Gastroesophageal sphincter (tissue), 4 donors: Measurements from ENCODE around the gene RECQL5. TPM values are rescaled to one million over a fixed set of nuclear protein-coding genes. Genes with fewer than 3 reads are reported as not detected.
"Not testable (repeated sequence)": the region's sequence is repeated elsewhere in the genome, so short reads cannot be mapped to it uniquely, and the experiment has no call there.

Source experiments
- ATAC-seq: fragments of 150-250 bp; one replicate; pipeline ENCODE4 v1.9.1; 2016; ENCODE audit warnings: mild to moderate bottlenecking, moderate library complexity
- H3K27ac ChIP-seq, 4 donors: fragments of 200-600 bp; sonication (generic) in 3 of 4; 1 replicate in 3 of 4; 2 replicates in 1 of 4; pipeline ENCODE4 v1.5.1; 2016 to 2019
- H3K27me3 ChIP-seq: fragments of 200-600 bp; sonication (generic); one replicate; pipeline ENCODE4 v1.5.1; 2019
- H3K36me3 ChIP-seq, 2 donors: fragments of 200-600 bp; sonication (generic); one replicate each; pipeline ENCODE4 v1.5.1; 2019; ENCODE audit warnings: control low read depth in 1 of 2
- H3K4me1 ChIP-seq, 3 donors: fragments of 200-600 bp; sonication (generic); 1 replicate in 2 of 3; 2 replicates in 1 of 3; pipeline ENCODE4 v1.5.1; 2016 to 2019; ENCODE audit warnings: control low read depth in 2 of 3
- H3K4me3 ChIP-seq, 2 donors: fragments of 200-600 bp; sonication (generic); one replicate each; pipeline ENCODE4 v1.5.1; 2019; ENCODE audit warnings: mild to moderate bottlenecking in 1 of 2, moderate library complexity in 1 of 2
- H3K9me3 ChIP-seq, 3 donors: fragments of 200-600 bp; sonication (generic); one replicate each; pipeline ENCODE4 v1.5.1; 2017 to 2019; ENCODE audit warnings: control low read depth in 2 of 3
- CTCF ChIP-seq, 4 experiments: fragments of 200-600 bp in 2 of 4; fragments of 450-650 bp in 2 of 4; sonication (generic) in 1 of 4; IDR thresholded peaks; one replicate each; pipeline ENCODE4 v1.5.1; 2017 to 2019; ENCODE audit warnings: antibody characterized with exemption in 4 of 4, mild to moderate bottlenecking in 2 of 4, moderate library complexity in 2 of 4
- EP300 ChIP-seq: sonication (generic); formaldehyde crosslinking; IDR thresholded peaks from one replicate; pipeline ENCODE4 v1.6.1; 2017; ENCODE audit warnings: antibody characterized with exemption, mild to moderate bottlenecking
- POLR2A ChIP-seq, 2 donors: fragments of 450-650 bp; IDR thresholded peaks; one replicate each; pipeline ENCODE4 v1.6.1; 2017; ENCODE audit warnings: antibody characterized with exemption in 2 of 2, mild to moderate bottlenecking in 2 of 2, moderate library complexity in 1 of 2
- POLR2AphosphoS5 ChIP-seq: sonication (generic); formaldehyde crosslinking; IDR thresholded peaks from one replicate; pipeline ENCODE4 v1.6.1; 2017; ENCODE audit warnings: antibody characterized with exemption
- WGBS, 2 donors: methylation state at CpG; one replicate each; pipeline ENCODE4 v1.1.5; 2018; ENCODE audit warnings: low coverage in 1 of 2; 5-methylcytosine and 5-hydroxymethylcytosine counted together
- total RNA-seq, 4 donors: library from RNA; depleted of rRNA; stranded (reverse); fragments of >200 nt; gene quantifications; one replicate each; pipeline ENCODE4 v1.1.0, GENCODE V29; 2016

RECQL5 gene
- total RNA-seq, 4 donors from 2014 or later: 6.4 to 15.1 (median 13.6) TPM

GRCh38 chr17:75595920-75596313, 71.0 kb downstream of the RECQL5 start:
- Histone ChIP-seq H3K4me3 (no peak overlapping the region), H3K27me3 (no peaks in the 10 kb centered on the region), H3K4me1 (no peaks in the 10 kb centered on the region), H3K27ac (no peak overlapping the region), H3K36me3 (no peaks in the 10 kb centered on the region), H3K9me3 (no peaks in the 10 kb centered on the region)
- no peak for TF ChIP-seq CTCF (IDR thresholded peaks at IDR 0.05)
- TF ChIP-seq POLR2A (IDR thresholded peaks at IDR 0.05): no peak
- TF ChIP-seq EP300: no peak
- no peak for TF ChIP-seq POLR2AphosphoS5
- 80 to 100% methylated on average over 1 of the region's 6 CpGs for WGBS, 2 donors
- ATAC-seq: no peak

GRCh38 chr17:75595284-75595919, 71.6 kb downstream of the RECQL5 start:
- no peaks in the 10 kb centered on the region for H3K27me3 ChIP-seq
- H3K4me3 ChIP-seq: no peak overlapping the region
- H3K4me1 ChIP-seq: peaks cover 0 to 2% (median 0%) of the 10 kb centered on the region in 3 donors
- 39% methylated on average over 2 of the region's 13 CpGs; no CpG with 5 or more reads in 1 of the 2 donors for WGBS, 2 donors
- H3K36me3 ChIP-seq: no peaks in the 10 kb centered on the region
- H3K9me3 ChIP-seq: no peaks in the 10 kb centered on the region
- no peak for TF ChIP-seq POLR2A (IDR thresholded peaks at IDR 0.05)
- no peak for TF ChIP-seq POLR2AphosphoS5
- no peak for TF ChIP-seq EP300
- no peak for TF ChIP-seq CTCF (IDR thresholded peaks at IDR 0.05)
- H3K27ac ChIP-seq: no peak overlapping the region
- ATAC-seq: no peak

GRCh38 chr17:75594499-75595283, 72.3 kb downstream of the RECQL5 start:
- no peaks in the 10 kb centered on the region for H3K27me3 ChIP-seq
- no peaks in the 10 kb centered on the region for H3K36me3 ChIP-seq
- TF ChIP-seq POLR2A (IDR thresholded peaks at IDR 0.05) (no peak), POLR2AphosphoS5 (no peak), EP300 (no peak), CTCF (IDR thresholded peaks at IDR 0.05) (no peak)
- no peaks in the 10 kb centered on the region for H3K9me3 ChIP-seq
- peaks cover 0 to 9% (median 0%) of the 10 kb centered on the region in 3 donors for H3K4me1 ChIP-seq
- no peak overlapping the region for H3K27ac ChIP-seq
- 37 to 82% methylated on average over 4 to 6 of the region's 28 CpGs for WGBS, 2 donors
- no peak for ATAC-seq
- H3K4me3 ChIP-seq: no peak overlapping the region

- H3K27ac ChIP-seq, ATAC-seq, H3K4me3 ChIP-seq, H3K36me3 ChIP-seq, H3K9me3 ChIP-seq, H3K27me3 ChIP-seq: not testable (repeated sequence)
- WGBS, 2 donors: 88 to 97% methylated on average over 5 to 8 of the region's 9 CpGs
- H3K4me1 ChIP-seq: peaks cover 0 to 19% (median 0%) of the 10 kb centered on the region in 3 donors
These were observed 73.5 kb downstream of the RECQL5 start for GRCh38 chr17:75593430-75593829.

GRCh38 chr17:75592348-75593020, 74.5 kb downstream of the RECQL5 start:
- no peak for TF ChIP-seq POLR2A (IDR thresholded peaks at IDR 0.05)
- no peak for TF ChIP-seq EP300
- no peak for TF ChIP-seq CTCF (IDR thresholded peaks at IDR 0.05)
- TF ChIP-seq POLR2AphosphoS5: no peak
- Histone ChIP-seq H3K4me1 (peaks cover 0 to 28% (median 4%) of the 10 kb centered on the region in 3 donors), H3K4me3 (no peak overlapping the region), H3K27me3 (peaks cover 8% of the 10 kb centered on the region), H3K36me3 (no peaks in the 10 kb centered on the region), H3K27ac (no peak overlapping the region), H3K9me3 (no peaks in the 10 kb centered on the region)
- no CpG with 5 or more reads among the region's 17 CpGs for WGBS, 2 donors
- ATAC-seq: no peak
